CD4-positive, alpha-beta T cell treated with Interleukin-15 for 4 hours (primary cell): Measurements from ENCODE around the gene FAM9C.
"Not testable (repeated sequence)": the region's sequence is repeated elsewhere in the genome, so short reads cannot be mapped to it uniquely, and the experiment has no call there.

ENCODE experiments used
- DNase-seq: peaks from one replicate; pipeline ENCODE4 v3.0.0-alpha.2; 2020; ENCODE audit warnings: low spot score

Gene FAM9C

DNA sequence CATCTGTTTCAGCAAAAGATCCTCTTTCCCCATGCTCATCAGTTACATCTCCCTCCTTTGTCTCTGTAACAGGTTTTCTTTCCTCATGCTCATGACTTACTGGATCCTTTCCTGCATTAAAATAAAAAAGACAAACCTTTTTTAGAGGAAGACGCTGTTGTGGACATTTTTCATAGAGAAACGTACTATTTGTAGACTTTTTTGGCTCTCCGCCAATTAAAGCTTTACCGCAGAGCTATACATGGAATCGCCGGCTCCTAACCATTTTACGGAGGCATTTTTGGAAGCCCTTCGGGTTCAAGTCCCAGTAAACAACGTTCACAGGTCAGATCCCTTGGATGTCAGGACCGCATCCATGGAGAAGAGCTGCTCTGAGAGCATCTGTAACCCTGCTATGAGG, 1.3 kb downstream of the FAM9C start:
- no peak for DNase-seq

DNA sequence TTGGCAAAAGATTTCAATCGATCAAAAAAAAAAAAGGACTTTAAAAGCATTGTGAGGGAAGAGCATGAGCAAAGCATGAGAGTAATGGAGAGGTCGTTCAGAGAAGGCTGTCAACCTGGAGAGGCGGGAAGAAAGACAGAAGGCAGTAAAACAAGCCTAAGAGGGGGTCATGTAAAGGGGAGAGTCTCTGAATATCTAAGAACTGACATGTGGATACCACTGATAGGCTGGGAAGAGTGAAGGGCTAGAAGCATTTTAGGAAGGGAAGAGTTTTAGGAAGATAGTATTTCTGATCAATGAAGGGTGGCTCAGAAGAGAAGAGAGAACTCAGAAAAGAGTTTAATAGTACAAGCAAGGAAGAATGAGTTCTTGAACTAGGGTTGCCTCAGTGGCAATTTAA, 7.5 kb downstream of the FAM9C start:
- no peak for DNase-seq

DNA sequence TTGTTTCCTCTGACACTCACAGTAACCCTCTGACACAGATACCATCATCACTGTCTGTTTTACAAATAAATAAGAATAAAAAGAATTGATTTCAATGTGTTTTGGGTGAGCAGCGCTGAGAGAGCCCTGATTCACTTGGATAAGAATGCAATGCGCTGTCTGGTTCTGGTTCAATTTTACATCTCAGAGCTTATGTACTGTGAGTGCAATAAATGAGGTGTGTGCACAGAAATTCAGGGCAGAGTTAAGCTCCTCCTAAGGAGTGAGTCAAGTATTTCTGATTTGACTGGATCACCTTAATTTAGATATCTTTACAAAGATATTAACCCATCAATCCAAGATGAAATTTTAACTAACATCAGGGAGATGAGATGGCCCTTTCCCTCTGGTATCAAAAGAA, 11.2 kb downstream of the FAM9C start:
- DNase-seq, result no peak

DNA sequence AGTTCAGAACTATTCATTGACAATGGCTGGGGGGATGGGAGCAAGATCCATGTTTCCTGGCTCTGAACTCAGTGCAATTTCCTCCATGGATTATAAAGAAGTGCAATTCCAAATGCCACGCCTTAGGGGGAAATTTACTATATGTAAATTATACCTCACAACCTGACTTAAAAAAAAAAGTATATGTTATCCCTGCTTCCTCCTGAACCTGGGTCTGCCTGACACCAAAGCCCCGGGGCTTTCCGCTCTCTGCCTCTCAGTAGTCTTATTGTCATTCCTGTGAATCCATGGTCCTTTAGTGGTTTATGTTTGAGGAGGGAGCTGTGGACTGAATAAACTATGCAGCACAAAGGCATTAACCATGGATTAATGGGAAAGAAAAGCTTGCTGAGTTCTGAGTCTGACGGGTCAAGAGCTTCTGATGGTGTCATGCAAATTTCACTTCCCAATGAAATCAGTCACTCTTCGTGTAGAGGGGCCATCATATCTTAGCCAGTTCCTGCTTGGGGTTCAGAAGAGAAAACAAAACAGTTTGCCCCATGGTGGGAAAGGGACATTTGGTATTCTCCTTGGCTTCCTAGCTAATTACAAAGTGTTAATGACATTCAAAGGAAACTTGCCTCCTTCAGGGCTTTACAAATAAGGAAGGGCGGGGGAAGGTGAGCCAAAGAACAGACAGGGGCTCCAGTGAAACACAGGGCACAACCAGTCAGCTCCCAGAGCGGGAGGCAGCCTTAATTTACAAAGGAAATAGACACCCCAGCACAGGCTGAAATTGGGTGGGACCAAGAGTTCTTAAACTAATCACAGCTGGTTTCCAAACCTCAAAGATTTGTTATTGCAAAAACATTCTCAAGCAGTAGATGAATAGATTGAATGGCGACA, 14.3 kb downstream of the FAM9C start:
- no peak for DNase-seq

DNA sequence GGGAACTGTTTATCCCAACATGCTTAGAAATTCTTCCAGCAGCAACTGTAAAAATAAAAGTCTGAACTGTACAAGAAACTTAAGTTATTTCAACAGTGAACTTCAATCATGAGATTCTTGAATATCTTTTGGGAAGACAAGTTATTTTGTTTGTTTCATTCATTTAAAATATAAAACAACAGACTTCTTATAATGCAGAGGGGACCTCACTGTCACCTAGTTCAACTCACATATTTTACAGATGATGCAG, 14.9 kb downstream of the FAM9C start:
- DNase-seq, result no peak

DNA sequence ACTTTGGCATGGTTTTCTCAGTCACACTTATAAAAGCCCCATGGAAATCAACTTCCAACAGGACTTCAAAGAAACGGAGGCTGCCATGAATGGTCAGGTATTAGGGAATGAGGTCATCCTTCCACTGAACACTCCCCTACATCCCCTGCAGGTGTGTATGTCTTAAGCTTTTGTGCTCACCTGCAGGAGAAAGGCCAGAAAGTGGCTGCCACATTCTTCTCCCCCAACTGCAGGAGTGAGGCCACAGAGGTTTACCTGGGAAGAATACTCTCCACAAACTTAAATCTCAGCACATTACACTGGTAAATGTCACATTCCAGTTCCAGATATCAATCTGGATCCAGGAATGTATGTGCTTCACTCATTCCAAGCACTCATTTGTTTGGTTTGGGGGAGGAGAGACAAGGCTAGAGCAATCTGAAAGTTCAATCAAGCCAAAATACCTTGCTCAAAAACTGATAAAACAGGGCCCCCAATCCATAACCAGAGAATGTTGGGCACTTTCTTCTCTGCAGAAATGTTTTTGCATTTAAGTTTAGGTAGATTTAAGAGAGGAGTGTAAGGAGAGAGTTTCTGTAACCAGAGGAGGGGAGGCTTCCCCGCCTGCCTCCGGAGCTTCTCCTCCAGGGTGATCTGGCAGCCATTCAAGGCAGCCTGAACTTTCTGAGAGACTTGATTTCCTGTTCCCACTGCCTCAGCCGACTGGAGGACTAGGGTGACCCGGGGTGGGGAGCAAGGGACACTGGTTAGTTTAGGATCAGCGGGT, 15.4 kb downstream of the FAM9C start:
- DNase-seq, result no peak

DNA sequence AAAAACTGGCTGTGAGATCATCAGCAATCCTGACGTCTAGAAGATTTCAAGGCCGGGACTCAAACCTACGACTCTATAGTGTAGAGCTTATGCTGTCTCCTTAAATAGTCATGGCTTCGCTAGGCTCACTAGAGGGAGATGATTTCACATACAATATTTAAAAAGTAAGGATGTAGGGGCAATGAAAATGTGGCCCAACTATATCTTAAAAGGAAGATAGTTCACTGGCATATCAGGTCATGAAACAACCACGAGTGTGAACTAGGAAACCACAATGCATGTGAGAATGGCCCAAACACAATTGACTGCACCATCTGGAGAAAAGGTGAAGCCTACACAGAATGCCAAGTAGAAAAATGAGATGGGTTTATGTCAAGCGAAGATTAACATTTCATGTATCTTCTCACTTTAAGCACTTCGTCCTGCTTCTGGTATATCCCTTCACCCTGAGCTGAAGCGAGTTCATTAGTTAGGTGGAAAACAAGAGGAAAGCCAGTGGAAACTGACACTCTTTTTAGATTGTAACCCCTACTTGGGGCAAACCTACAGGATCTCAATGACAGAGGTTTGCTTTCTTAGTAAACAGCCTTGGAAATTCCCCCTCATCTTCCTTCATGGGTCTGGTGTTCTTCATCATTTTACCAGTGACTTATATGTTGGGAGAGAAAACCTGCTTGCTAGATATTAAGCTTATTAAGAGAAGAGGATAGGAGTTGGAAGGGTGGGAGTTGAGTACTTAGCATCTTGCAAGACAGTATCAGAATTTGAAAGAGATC, 17.4 kb downstream of the FAM9C start:
- no peak for DNase-seq

DNA sequence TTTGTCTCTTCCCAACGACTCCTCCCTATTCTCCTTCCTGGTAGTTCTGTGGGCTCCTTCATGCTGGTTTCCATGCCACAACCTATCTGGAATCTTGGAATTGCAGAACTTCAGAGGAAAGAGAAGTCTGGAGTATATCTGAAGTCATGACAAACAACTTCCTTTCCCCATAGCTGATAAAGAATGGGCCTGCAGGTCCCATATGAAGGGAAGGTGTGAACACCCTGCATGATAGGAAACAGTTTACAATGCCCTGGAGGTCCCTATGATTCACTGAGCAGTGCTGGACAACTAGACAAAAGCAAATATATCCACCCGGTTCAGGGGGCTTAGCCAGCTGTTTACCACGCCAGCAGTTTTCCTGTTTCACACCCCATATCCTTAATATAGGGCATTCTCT, 19.4 kb downstream of the FAM9C start:
- no peak for DNase-seq

DNA sequence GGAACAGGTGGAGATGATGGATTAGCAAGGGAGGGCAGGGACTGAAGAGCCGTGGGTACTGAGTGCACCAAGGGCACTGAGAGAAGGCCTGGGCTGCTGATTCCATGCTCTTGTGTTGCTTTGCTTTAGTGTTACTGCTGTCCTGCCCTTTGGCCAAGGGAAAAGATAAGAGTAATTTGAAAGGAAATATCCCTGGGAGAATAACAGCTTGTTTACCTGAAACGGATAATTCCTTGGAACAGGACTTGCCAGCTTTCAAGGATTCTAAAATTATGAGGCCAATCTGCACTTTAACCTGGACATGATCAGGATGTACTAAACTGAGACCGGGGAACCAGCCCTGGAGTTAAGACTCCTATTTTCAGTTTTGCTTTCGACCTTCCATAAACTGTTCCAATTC, 20.4 kb downstream of the FAM9C start:
- no peak for DNase-seq

DNA sequence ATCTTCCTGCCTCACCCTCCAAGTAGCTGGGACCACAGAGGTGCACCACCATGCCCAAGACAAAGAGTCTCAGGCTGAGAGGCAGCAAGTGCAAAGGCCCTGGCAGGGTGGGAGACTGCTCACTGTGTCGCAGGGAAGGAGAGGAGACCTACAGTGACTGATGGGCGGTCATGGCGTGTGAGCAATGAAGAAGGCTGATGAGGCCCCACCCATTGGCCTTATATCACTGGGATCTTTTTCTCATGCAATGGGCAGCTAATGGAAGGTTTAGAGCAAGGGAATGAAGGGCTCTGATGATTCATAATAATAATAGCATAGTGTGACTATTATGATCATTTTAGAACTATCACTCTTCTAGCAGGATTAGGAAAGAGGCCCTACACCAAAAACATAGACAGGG, 20.9 kb downstream of the FAM9C start:
- DNase-seq, result no peak

DNA sequence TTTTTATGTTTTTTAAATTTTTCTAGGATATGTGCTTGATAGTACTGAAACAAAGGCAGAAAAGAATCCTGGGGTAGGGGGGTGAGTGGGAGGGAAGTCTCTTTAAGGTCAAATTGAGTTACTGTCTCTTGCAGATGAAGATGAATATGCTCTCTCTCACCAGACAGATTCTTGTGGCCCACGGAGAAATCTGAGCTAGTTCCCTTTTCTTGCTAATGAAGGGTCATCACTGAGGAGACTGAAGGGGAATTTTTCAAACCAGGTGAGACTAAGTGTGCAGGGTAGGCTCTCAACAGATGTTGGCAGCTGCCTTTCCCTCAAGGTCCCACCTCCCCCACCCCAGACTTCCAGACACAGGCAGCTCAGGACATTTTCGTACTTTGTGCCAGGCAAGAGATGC, 21.5 kb downstream of the FAM9C start:
- no peak for DNase-seq

DNA sequence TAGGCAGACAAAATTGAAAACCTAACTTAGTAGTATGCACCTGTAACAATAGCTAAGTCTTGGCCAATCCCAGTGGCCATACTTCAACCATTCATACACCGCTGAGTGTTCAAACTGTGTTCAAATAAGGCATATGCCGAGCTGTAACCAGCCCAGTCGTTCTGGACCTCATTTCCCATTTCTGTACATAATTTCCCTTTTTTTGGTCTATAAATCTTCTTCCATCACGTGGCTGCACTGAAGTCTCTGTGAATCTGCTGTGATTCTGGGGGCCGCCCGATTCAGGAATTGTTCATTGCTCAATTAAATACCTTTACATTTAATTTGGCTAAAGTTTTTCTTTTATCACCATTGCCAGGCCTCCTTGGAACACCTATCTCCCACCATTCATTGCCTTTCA, 27.7 kb downstream of the FAM9C start:
- DNase-seq, result not testable (repeated sequence)

DNA sequence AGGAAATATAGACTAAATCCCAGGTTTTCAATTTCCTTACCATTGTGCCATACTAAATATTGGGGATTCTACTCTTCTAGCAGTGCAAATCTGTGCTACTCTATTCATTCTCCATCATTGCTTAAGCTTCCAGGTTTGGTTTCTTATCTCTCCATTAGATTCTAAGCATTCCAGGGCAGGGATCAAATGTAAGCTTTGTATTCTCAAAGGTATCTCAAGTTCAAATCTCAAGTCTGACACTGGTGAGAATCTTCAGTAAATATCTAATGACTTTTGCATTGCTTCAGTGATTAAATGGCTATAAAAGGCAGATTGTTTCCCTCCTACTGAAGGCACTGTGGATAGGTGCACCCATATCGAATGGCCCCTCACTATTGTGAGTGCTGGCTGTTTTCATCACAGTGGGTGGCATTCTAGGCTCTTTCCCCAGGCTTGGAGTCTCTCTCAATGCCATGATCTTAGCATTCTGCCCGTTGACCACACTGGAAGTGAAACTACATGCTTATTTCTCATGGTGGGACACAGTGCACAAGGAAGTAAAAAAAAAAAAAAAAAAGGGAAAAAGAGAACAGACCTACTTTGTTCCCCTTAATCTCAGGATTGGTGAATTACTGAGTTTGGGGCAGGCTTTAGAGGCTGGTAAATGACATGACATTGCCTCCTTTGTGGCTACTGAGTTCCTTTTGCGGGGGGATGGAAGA, 28.7 kb downstream of the FAM9C start:
- no peak for DNase-seq

DNA sequence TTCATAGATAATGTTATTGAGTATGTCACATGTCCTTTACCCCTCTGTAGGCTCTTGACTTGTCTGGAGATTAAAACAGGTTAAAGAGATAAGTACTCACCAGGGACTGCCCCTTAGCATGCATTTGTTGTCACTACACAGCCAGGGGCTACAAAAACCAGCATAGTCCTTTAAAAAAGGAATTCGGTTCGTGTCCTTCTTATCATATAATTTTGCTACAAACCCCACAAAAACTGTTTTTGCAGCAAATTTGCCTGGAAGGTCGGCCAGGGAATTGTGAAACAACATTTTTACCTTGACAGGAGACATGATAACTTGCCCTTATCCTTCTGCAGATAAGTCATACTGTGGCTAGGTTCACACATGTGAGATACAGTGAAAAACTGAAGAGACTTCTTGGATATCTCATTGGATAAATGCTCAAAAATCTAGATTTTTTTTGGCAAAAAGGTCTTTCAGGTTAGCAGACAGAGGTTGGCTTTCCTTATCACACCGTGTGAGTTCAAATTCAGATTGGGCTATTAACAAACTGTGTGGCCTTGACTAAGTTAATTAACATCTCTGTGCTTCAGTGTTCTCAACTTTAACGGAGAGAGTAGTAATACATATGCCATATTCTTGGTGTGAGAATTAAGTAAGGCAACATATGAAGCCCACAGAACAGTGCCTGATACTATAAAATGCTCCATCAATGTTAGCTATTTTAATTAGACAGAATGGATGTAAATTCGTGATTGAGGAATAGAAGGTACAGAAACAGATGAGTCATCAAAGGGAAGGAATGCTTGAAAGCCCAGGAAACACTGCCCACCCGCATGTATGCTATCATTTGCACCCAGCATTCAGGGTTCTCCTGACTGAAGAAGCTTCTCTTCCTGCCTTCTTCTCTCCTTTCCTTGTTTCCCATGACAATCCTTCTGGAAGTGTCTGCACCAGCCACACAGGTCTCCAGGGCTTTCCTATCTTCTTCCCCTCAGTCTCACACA, 30.0 kb downstream of the FAM9C start:
- no peak for DNase-seq

DNA sequence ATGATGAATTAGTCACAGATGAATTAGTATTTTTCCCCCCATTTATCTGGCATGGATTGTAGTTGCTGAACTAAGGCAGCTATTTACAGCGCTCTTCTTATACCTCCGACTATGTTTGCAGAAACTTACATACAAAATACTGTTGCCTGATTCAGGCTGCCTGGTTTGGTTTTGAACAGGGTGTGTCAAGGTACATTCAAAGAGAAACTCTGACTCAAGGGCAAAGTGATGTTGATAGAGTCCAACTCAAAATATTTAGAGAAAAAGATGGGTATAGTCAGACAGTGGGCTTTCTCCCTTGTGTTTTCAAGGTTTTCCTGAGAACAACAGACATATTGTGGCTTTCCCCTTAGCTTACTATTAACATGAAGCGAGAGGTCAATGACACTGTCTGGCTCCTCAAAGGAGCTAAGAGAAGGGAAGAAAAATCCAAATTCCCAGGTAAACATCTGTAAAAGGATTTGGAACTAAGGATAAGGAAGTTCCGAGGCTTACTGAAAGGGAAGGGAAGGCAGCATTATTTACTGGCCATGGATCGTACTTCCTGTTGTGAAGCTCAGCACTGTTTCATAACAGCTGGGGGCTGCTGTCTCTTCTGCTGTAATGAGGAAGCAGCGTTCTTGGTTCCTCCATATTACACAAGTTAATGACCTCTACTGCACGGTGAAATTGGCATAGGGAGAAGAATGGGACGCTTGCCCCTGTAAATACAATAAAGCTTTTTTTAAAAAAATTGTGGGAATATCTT, 30.9 kb downstream of the FAM9C start:
- DNase-seq, result peak; percentile 57

DNA sequence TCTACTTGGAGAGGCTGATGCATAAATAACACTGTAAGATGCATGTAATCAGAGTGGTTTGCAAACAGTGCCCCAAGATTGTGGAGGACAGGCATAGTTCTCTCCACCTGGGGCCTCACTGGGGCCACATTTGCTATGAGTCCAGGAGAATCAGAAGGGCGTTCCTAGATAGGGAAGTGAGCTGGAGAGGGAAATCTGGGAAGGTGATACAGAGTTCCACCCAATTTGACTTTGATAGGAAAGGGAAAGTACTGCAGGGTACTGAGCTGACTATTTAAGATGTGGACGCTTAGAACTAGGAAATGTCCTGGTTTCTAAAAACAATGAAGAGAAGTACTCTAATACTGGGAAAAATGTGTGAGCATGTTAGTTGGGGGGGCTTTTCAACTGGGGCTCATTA, 33.9 kb downstream of the FAM9C start:
- DNase-seq, result no peak

DNA sequence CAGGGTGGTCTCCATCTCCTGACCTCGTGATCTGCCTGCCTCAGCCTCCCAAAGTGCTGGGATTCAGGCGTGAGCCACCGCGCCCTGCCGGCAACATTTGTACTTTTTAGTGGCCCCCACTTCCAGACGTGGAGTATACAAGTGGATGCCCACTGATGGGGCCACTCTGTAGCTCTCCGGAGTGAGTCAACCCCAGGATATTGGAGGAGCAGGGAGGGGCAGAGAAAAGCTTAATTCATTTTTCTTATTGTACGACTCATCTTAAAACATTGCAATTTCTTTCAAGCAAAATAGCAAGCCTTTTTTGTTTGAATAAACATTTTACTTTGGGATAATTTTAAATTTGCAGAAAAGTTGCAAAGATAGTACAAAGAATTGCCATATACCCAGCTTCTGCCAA, 34.6 kb downstream of the FAM9C start:
- no peak for DNase-seq

DNA sequence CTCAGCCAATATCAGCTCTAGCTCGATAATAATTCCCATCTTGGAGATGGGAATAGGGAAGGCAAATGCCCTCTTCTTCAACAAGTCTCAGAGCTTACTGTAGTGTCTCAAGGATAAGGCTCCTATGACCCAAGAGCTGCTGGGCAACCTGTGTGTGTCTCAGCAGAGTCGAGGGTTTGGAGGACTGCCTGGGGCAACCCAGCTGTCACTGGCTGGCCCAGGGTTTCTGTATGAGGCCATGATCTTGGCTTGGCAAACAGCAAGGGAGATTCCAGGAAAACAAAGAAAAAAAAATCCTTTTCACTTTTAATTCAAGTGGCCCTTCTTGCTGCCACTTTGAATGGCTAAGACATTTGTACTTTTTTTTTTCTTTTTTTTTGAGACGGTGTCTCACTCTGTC, 35.1 kb downstream of the FAM9C start:
- no peak for DNase-seq

DNA sequence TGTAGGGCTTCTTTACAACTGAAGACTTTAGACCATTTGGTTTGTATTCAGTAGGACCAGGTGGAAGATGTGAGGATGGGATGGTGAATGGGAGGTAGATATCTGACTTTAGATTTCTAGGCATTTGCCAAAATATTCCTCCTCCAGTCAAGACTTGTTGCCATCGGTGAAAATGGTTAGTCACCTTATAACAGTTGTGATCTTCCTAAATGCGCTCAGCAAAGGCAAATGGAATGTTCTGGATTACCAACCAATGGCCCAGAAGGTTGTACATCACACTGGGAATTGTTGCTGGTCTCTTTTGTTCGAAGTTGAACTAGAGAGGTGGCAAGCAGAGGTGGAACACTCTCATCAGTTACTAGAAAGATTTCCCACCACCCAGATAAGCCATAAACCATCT, 35.6 kb downstream of the FAM9C start:
- DNase-seq, result no peak

DNA sequence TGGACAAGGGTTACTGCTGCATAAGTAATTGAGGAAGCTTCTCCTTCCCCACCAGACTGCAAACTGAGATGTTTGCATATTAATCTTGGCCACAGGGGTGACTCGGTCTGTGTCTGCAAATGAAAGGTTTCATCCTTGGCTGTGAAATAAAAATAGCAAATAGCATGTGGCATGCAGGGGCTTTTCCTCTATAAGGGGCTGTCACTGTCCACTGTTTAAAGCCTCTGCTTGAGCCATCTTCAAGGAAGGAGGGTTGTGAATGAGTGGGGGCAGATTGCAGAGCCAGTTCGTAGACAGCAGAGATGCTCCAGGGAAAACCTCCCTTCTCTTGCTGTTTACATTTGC, 36.3 kb downstream of the FAM9C start:
- DNase-seq, result no peak
